Activated T-cell treated with anti-CD3 and anti-CD28 coated beads, Interleukin-2, amount 50 U/mL, for 72 hours (primary cell): ENCODE results near the gene CYP4F3. TPM values are rescaled to one million over a fixed set of nuclear protein-coding genes. Genes with fewer than 3 reads are reported as not detected.
"Not testable (repeated sequence)": the region's sequence is repeated elsewhere in the genome, so short reads cannot be mapped to it uniquely, and the experiment has no call there.

Source experiments
- ATAC-seq, 2 donors: fragments of 150-1000 bp; cut with Tn5 transposase; replicated peaks in 1 of 2; 2 replicates each; pipeline ENCODE4 v1.10.0; 2021; ENCODE audit warnings: moderate library complexity in 2 of 2, mild to moderate bottlenecking in 1 of 2
- DNase-seq, 2 donors: peaks; one replicate each; pipeline ENCODE4 v3.0.0; 2021 to 2022; ENCODE audit warnings: mixed read lengths in 1 of 2
- H3K27ac Mint-ChIP-seq: one replicate; pipeline ENCODE4 v1.8.0; 2022; ENCODE audit warnings: mild to moderate bottlenecking, moderate library complexity, mixed read lengths
- H3K27me3 Mint-ChIP-seq: one replicate; pipeline ENCODE4 v1.8.0; 2022; ENCODE audit warnings: low read depth, mixed read lengths
- H3K36me3 Mint-ChIP-seq, 2 donors: one replicate each; pipeline ENCODE4 v1.8.0; 2022; ENCODE audit warnings: mixed read lengths in 2 of 2, mild to moderate bottlenecking in 1 of 2; ENCODE audit not compliant: insufficient read depth in 2 of 2
- H3K4me1 Mint-ChIP-seq: one replicate; pipeline ENCODE4 v1.8.0; 2022; ENCODE audit warnings: low read depth, mixed read lengths
- H3K4me3 Mint-ChIP-seq, 2 donors: one replicate each; pipeline ENCODE4 v1.8.0; 2022; ENCODE audit warnings: mild to moderate bottlenecking in 2 of 2, mixed read lengths in 2 of 2, moderate library complexity in 2 of 2
- H3K9me3 Mint-ChIP-seq, 2 donors: one replicate each; pipeline ENCODE4 v1.8.0; 2022; ENCODE audit warnings: mixed read lengths in 2 of 2
- total RNA-seq, 2 donors: library from RNA; stranded (reverse); gene quantifications; one replicate each; pipeline ENCODE4 v1.2.3, GENCODE V29; 2022

CYP4F3 gene, protein sequence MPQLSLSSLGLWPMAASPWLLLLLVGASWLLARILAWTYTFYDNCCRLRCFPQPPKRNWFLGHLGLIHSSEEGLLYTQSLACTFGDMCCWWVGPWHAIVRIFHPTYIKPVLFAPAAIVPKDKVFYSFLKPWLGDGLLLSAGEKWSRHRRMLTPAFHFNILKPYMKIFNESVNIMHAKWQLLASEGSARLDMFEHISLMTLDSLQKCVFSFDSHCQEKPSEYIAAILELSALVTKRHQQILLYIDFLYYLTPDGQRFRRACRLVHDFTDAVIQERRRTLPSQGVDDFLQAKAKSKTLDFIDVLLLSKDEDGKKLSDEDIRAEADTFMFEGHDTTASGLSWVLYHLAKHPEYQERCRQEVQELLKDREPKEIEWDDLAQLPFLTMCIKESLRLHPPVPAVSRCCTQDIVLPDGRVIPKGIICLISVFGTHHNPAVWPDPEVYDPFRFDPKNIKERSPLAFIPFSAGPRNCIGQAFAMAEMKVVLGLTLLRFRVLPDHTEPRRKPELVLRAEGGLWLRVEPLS
- total RNA-seq, result 1 to 10 TPM in 1 of 2 donors, under 1 TPM in 1; 0.30 to 1.7 TPM

GRCh38 chr19:15640294-15640903, at the start of gene CYP4F3:
TSS of gene CYP4F3 (plus strand) at chr19:15640897. CDS start at chr19:15641416, 519 bp downstream.
- no peak within 1 kb of the TSS for H3K4me3 Mint-ChIP-seq
- peaks cover 6% of the 10 kb centered on the region for H3K27me3 Mint-ChIP-seq
- H3K9me3 Mint-ChIP-seq, result no peaks in the 10 kb centered on the region
- no peaks in the 10 kb centered on the region for H3K36me3 Mint-ChIP-seq
- ATAC-seq (no peak), DNase-seq (no peak)
- H3K27ac Mint-ChIP-seq, result no peak within 1 kb of the TSS
- no peaks in the 10 kb centered on the region for H3K4me1 Mint-ChIP-seq

DNA sequence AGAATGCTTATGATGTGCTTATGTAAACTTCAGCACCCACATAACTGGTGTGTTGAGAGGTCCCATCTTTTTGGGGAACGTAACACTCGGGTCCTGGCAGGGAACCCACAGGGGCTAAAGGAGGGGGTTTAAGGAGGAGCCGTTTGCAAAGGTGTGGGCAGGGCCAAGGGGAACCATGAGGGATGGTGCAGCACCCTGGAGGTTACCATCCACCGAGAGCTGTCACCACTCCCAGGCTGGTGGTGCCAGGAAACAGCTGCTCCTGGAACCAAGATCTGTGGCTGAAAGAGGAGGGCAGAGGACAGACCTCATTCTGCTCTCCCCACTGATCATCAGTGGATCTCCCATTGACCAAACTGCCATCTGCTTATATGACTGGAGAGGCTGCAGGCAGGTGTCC, 48.9 kb upstream of the CYP4F3 start:
- Mint-ChIP-seq H3K9me3 (peaks cover 0 to 8% of the 10 kb centered on the region in 2 donors), H3K27ac (no peak overlapping the region), H3K4me1 (no peaks in the 10 kb centered on the region), H3K27me3 (peaks cover 36% of the 10 kb centered on the region), H3K4me3 (no peak overlapping the region), H3K36me3 (peaks cover 0 to 6% of the 10 kb centered on the region in 2 donors)
- ATAC-seq, result no peak
- no peak for DNase-seq

GRCh38 chr19:15592506-15592905, 48.2 kb upstream of the CYP4F3 start:
- not testable (repeated sequence) for H3K27ac Mint-ChIP-seq, DNase-seq, H3K36me3 Mint-ChIP-seq, H3K4me1 Mint-ChIP-seq, H3K4me3 Mint-ChIP-seq, H3K9me3 Mint-ChIP-seq, ATAC-seq
- H3K27me3 Mint-ChIP-seq, result peaks cover 37% of the 10 kb centered on the region

- H3K9me3 Mint-ChIP-seq, DNase-seq, H3K4me1 Mint-ChIP-seq, H3K27ac Mint-ChIP-seq, ATAC-seq, H3K36me3 Mint-ChIP-seq, H3K4me3 Mint-ChIP-seq: not testable (repeated sequence)
- peaks cover 37% of the 10 kb centered on the region for H3K27me3 Mint-ChIP-seq
These were observed 46.9 kb upstream of the CYP4F3 start for GRCh38 chr19:15593766-15594165.

- Mint-ChIP-seq H3K36me3 (peaks cover 0 to 6% of the 10 kb centered on the region in 2 donors), H3K27ac (no peak overlapping the region), H3K4me1 (no peaks in the 10 kb centered on the region), H3K27me3 (peaks cover 37% of the 10 kb centered on the region), H3K9me3 (peaks cover 0 to 8% of the 10 kb centered on the region in 2 donors), H3K4me3 (no peak overlapping the region)
- ATAC-seq (no peak), DNase-seq (no peak)
These were observed 45.6 kb upstream of the CYP4F3 start for GRCh38 chr19:15595069-15595468.

DNA sequence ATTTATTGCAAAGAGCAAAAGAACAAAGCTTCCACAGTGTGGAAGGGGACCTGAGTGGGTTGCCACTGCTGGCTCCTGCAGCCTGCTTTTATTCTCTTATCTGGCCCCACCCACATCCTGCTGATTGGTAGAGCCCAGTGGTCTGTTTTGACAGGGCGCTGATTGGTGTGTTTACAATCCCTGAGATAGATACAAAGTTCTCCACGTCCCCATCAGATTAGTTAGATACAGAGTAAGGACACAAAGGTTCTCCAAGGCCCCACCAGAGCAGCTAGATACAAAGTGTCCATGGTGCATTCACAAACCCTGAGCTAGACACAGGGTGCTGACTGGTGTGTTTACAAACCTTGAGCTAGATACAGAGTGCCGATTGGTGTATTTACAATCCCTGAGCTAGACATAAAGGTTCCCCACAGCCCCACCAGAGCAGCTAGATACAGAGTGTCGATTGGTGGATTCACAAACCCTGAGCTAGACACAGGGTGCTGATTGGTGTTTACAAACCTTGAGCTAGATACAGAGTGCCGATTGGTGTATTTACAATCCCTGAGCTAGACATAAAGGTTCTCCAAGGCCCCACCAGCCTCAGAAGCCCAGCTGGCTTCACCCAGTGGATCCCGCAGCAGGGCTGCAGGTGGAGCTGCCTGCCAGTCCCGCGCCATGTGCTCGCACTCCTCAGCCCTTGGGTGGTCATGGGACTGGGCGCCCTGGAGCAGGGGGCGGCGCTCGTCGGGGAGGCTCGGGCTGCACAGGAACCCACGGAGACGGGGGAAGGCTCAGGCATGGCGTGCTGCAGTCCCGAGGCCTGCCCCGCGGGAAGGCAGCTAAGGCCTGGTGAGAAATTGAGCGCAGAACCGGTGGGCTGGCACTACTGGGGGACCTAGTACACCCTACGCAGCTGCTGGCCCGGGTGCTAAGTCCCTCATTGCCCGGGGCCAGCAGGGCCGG, 32.4 kb upstream of the CYP4F3 start:
- ATAC-seq, H3K27me3 Mint-ChIP-seq, H3K4me1 Mint-ChIP-seq: not testable (repeated sequence)

DNA sequence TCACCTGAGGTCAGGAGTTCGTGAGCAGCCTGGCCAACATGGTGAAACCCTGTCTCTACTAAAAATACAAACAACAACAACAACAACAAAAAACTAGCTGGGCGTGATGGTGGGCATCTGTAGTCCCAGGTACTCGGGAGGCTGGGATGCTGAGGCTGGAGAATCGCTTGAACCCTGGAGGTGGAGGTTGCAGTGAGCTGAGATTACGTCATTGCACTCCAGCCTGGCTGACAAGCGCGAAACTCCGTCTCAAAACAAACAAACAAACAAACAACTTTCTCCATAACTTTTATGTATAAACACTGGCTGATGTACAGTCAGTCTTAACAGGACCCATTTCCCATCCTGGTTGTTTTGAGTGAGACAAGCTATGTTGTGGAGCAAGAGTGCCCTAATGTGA, 31.4 kb upstream of the CYP4F3 start:
- Mint-ChIP-seq H3K27me3 (no peaks in the 10 kb centered on the region), H3K4me3 (no peak overlapping the region), H3K9me3 (no peaks in the 10 kb centered on the region), H3K4me1 (no peaks in the 10 kb centered on the region), H3K27ac (no peak overlapping the region), H3K36me3 (no peaks in the 10 kb centered on the region)
- no peak for ATAC-seq
- no peak for DNase-seq

More for the DNA sequence above, 32.4 kb upstream of the CYP4F3 start:
- not testable (repeated sequence) for H3K27ac Mint-ChIP-seq, H3K9me3 Mint-ChIP-seq, H3K36me3 Mint-ChIP-seq, H3K4me3 Mint-ChIP-seq, DNase-seq

DNA sequence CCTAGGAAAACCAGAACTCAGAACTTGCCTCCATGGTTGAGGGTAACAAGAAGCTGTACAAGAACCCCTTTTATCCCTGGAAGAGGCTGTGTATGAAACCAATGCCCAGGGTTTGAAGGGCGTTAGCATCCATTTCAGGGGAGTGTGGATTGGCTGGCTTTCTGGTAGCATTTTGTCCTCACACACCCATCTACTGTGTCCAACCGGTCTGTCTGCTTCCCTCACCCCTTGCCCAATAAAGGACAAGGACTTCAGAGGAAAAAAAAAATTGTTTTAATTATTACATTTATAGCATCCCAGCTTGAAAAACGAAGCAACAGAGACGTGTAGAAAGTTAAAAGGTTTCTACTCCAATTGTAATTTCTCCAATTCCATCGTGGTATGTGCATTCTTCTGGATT, 28.4 kb upstream of the CYP4F3 start:
- DNase-seq, result no peak
- H3K27me3 Mint-ChIP-seq, result peaks cover 10% of the 10 kb centered on the region
- H3K4me1 Mint-ChIP-seq, result no peaks in the 10 kb centered on the region
- H3K9me3 Mint-ChIP-seq, result peaks cover 5 to 6% of the 10 kb centered on the region in 2 donors
- H3K4me3 Mint-ChIP-seq, result no peak overlapping the region
- peaks cover 2 to 7% of the 10 kb centered on the region in 2 donors for H3K36me3 Mint-ChIP-seq
- no peak overlapping the region for H3K27ac Mint-ChIP-seq
- ATAC-seq, result no peak

DNA sequence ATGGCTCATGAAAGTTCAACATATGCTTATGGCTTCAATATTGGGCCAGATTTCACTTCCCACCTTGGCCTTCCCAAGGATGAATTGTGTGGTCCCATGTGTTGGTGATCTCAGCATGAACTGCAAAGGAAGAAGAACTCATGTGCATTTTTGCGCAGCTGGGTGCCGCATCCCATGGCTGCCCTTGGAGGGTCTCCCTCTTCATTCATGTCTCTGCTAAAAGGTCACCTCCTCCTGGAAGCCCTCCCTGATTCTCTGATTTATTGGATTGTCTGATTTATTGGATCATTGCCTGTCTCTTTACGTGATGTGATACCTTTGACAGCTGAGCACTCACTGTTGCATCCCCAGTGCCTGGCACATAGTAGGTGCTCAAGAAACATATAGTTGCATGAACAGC, 27.4 kb upstream of the CYP4F3 start:
- Mint-ChIP-seq H3K27ac (no peak overlapping the region), H3K27me3 (peaks cover 10% of the 10 kb centered on the region), H3K36me3 (peaks cover 2 to 7% of the 10 kb centered on the region in 2 donors), H3K4me3 (no peak overlapping the region), H3K4me1 (no peaks in the 10 kb centered on the region), H3K9me3 (peaks cover 5 to 6% of the 10 kb centered on the region in 2 donors)
- DNase-seq (no peak), ATAC-seq (no peak)

DNA sequence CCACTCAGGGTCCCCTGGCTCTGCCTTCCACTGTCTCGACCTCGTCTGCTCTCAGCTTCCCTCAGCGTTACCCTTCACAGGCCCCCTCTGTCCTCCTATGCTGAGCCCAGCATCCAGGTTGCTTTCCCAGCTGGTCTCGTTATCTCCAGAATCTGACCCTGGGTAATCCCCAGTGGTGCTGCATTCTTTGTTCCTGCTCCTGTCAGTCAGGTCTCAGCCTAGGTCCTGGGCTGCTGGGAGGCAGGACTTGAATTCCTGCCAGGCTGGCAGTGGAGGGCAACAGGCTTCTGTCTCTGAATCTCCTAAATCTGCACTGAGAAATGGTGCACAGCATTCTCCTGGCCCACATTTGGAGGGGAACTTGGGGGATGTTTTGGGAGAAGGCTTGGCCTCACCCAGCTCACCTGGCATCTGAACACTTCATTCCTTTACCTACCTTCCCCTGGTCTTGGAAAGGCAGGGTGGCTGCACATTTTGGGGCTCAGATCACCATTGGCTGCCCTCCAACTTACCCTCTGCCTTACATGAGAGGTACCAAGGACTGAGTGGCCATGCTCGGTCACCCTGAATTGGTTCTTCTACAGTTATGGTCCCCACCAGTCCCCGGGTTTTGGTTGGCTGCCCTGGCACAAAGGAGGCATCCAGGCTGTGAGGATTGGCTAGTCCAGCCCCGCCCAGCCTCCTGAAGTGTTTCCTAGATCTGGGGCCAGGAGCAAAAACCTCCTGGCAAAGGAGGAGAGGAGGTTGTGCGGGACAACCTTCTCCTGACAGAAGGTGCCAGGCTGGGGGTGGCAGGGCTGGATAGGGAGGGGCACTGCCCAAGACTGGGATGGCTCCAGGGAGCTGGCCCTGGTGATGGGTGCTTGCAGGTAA, 26.0 kb upstream of the CYP4F3 start, which contains the start of gene CYP4F8:
TSS of gene CYP4F8 (plus strand) at position 712 of the 873 bp plus-strand sequence. CDS start 399 bp downstream, outside the sequence.
- no peak within 1 kb of the TSS for H3K4me3 Mint-ChIP-seq
- ATAC-seq (no peak), DNase-seq (no peak)
- H3K4me1 Mint-ChIP-seq, result no peaks in the 10 kb centered on the region
- peaks cover 5 to 6% of the 10 kb centered on the region in 2 donors for H3K9me3 Mint-ChIP-seq
- no peak within 1 kb of the TSS for H3K27ac Mint-ChIP-seq
- peaks cover 10% of the 10 kb centered on the region for H3K27me3 Mint-ChIP-seq
- peaks cover 2 to 7% of the 10 kb centered on the region in 2 donors for H3K36me3 Mint-ChIP-seq

DNA sequence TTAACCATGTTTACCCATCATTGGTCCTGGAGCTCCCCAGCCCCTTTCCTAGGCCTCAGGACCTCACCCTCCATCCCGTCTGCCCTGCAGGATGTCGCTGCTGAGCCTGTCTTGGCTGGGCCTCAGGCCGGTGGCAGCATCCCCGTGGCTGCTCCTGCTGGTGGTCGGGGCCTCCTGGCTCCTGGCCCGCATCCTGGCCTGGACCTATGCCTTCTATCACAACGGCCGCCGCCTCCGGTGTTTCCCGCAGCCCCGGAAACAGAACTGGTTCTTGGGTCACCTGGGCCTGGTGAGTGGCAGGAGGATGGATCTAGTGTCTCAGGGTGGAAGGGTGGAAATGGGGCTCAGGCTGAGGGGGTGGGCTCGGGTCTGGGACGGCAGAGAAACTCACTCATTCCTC, 25.2 kb upstream of the CYP4F3 start:
- ATAC-seq (no peak), DNase-seq (no peak)
- Mint-ChIP-seq H3K27ac (no peak overlapping the region), H3K9me3 (peaks cover 5 to 6% of the 10 kb centered on the region in 2 donors), H3K4me1 (no peaks in the 10 kb centered on the region), H3K27me3 (peaks cover 10% of the 10 kb centered on the region), H3K36me3 (peaks cover 2 to 7% of the 10 kb centered on the region in 2 donors), H3K4me3 (no peak overlapping the region)

DNA sequence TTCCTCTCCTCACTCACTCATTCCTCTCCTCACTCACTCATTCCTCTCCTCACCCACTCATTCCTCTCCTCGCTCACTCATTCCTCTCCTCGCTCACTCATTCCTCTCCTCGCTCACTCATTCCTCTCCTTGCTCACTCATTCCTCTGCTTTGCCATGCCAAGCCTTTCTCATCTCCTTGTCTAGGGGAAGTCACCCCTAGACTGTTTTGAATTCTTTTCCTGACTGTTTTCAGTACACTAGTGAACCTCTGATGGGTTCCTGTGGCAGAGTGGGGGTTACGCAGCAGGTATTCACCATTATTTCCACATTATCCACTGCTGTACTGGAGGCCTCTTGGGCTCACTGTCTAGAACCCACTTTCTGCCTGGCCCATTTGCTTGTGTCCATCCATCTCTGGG, 24.5 kb upstream of the CYP4F3 start:
- peaks cover 10% of the 10 kb centered on the region for H3K27me3 Mint-ChIP-seq
- H3K36me3 Mint-ChIP-seq, result peaks cover 2 to 7% of the 10 kb centered on the region in 2 donors
- H3K4me1 Mint-ChIP-seq, result no peaks in the 10 kb centered on the region
- peaks cover 5 to 6% of the 10 kb centered on the region in 2 donors for H3K9me3 Mint-ChIP-seq
- peak overlapping the region; percentile 67 for H3K27ac Mint-ChIP-seq
- ATAC-seq (peak; percentile 19 to 47), DNase-seq (no peak)
- no peak overlapping the region for H3K4me3 Mint-ChIP-seq
